Fibroblast of skin of left biceps (primary cell): ENCODE data around the gene SMIM36.
"Not testable (repeated sequence)": the region's sequence is repeated elsewhere in the genome, so short reads cannot be mapped to it uniquely, and the experiment has no call there.

Experiments
- DNase-seq, 2 experiments: peaks; one replicate each; pipeline ENCODE4 v3.0.0-alpha.2; 2013; ENCODE audit warnings: low read depth in 2 of 2

Gene SMIM36

DNA sequence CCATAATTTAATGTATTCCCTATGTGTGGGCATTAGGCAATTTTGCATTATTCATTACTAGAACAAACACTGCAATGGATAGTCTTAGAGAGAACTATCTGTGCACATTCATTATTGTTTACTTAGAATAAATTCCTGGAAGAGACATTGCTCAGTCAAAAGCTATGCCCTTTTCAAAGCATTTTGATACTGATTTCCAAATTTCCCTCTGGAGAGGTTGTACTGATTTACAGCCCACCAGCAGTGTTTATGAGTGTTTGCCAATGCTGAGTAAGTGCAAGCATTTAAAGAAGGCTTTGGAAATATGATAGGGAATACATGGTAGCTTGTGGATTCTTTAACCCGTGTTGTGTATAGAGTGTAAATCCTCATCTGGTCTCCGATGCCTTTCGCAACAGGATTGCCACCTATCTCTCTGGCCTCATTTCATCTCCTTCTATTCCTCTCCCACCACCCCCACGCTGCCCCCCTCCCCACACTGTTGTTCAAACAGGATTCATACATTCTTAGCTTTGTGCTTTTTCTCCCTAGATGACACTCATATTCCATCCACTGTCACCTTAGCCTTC lies 56.3 kb downstream of the SMIM36 start:
- DNase-seq: peak; percentile 91 to 93

DNA sequence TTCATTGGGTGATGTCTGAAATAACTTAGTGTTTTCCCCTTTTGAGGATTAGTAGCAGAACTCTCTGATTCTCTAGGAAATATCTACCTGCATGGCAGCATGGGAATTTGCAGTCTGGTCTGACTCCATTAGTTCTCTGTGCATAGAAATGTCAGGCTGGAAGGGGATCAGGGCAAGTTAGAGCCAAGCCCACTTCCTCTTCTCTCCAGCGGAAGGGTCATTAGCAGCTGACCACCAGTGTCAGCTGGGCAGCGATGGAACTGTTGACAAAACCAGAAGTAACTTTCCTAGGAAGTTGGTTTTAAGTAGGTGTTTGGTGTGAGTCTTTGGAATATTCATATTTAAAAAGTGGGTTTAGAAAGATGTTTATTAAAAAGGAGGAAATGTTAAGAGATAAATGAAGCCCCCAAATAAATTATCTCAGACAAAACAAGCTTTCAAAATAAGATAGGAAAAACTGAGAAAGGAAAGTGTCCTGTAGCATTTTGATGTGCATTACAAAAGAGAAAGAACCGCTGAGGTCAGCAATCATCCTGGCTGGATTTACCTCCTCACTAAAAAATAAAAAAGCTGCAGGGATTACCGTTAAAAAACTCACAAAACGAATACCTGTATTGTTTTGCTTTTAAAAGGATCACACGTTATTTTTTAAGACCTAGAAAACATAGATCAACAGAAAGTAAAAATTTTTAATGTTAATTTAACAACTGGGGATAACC lies 57.3 kb downstream of the SMIM36 start:
- DNase-seq: no peak

DNA sequence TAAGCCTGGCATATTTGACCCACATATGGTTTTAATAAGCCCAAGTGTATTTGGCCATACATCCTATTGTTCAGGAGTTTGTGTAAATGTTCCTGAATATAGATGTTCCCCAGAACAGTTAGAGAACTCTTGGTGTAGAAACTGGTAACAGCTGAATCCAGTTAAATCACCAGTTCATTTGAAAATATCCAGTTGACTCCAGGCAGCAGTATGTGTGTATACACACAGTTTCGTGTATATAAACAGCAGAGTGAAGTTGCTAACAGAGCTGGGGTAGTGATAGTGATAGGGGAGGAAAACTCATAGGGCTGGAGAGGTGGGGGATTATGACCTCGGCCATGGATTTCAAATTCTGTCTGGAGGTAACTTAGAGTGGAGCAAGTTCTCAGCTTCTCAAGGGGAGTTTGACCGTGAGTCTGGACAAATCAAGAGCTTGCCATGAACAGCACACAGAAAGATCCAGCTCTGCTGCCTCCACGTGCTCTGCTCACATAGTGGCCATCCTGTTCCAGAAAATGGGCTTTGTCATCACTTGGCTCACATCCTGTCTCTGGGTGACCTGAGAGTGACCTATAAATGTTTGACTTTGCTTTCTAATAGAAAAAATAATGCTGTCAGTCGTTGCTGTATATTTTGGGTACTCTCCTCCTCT lies 59.0 kb downstream of the SMIM36 start:
- no peak for DNase-seq

DNA sequence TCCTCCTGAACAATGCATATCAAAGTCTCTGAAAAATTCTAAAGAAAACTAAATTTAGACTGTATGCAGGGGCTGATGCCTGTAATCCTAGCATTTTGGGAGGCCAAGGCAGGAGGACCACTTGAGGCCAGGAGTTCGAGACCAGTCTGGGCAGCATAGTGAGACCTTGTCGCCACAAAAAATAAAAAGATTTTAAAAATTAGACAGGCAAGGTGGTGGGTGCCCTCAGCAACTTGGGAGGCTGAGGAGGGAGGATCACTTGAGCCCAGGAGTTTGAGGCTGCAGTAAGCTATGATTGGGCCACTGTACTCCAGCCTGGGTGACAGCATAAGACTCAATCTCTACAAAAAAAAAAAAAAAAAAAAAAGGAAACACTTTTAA lies 59.5 kb downstream of the SMIM36 start:
- no peak for DNase-seq

DNA sequence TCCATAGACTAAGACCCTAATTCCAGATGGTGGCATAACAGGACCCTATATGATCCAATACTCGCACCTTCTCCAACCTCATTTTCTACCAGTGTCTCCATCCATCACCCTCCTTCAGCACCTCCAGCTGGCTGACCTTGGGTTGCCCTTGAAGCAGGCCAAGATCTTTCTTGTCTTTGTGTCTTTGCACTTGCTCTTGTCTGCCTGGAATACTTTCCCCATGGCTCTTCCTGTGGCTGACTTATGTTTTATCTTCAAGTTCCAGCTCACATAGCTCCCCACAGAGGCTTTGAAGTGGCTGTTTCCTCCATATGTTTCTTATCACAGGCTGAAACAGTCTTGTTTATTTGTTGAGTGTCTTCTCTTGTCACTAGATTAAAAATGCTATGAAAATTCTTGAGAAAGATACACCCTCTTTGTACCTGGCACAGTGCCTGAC lies 60.0 kb downstream of the SMIM36 start:
- no peak for DNase-seq

DNA sequence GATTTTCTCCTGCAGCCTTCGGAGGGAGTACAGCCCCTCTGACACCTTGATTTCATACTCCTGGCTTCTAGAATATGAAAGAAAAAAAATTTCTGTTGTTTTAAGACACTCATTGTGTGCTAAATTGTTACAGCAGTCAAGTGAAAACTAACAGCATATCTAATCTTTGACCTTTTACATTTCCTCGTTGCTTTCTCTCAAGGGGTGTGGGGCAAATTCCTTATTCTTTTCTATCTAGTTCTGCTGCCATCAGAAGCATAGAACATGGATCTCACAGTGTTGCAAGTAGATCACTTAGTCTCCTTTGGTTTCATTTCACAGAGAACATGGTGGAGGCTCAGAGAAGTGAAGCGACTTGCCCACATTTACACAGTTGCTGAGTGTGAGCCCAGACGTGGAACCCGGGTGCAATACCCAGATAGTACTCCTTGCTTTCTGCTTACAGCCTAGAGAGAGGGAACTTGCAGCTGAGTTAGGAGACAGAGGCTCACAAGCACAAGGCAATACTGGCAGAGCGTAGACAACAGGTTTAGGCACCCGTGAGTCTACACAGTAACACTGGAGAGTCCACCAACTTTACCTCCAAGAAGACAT lies 60.9 kb downstream of the SMIM36 start:
- DNase-seq: no peak

DNA sequence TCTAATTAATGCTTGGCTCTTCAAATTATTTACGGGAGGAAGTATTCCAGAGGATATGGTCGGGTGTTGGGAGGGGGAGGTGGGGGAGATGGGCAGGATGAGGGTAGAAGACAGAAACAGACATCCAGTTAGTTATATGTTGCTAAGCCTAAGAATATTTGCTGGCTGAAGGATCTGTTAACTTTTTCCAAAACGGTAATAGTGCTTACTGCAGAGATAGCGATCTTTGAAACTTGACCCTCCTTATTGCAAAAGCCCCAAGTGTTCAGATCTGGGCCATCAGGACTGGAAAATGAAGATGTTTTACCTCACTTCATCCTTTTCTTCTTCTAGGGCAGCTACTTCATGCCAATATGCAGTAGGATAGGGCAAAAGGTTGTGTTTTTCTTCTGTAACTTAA lies 62.6 kb downstream of the SMIM36 start:
- no peak for DNase-seq

DNA sequence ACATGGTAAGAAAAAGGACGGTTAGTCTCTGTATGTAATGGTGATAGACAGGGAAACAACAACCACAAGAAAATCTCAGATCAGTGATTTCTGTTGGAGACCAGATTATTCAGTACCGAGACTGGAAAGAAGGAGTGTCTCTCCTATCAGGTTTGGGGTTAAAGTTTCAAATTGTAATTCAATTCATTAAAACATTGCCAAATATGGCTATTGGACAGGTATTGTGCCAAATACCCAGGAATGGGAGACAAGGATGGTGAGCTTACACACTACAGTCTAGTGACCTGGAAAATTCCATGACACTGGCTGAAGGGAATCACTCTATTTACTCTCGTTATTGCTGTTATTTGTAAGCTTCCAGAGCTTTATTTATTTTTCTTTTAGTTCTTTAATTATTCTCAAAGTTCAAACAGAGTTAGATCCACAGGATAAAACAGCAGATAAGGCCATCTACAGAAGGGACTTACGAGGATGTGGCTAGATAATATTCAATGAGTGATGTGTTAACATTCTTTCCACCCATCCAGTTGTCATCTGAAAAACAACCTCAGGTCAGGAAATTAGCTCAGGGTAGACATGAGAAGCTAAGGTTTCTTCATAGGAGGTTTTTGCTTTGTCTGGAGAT lies 64.6 kb downstream of the SMIM36 start:
- DNase-seq: no peak

DNA sequence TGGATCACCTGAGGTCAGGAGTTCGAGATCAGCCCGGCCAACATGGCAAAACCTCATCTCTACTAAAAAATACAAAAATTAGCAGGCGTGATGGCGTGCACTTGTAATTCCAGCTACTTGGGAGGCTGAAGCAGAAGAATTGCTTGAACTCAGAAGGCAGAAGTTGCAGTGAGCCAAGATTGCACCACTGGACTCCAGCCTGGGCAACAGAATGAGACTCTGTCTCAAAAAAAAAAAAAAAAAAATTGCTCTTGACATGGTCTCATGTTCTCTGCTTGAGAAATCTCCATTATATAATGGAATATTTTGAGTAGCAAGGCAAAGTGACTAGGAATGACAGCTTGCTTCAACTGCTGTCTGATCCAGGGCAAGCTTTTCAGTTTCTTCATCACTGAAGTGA lies 65.2 kb downstream of the SMIM36 start:
- not testable (repeated sequence) for DNase-seq

DNA sequence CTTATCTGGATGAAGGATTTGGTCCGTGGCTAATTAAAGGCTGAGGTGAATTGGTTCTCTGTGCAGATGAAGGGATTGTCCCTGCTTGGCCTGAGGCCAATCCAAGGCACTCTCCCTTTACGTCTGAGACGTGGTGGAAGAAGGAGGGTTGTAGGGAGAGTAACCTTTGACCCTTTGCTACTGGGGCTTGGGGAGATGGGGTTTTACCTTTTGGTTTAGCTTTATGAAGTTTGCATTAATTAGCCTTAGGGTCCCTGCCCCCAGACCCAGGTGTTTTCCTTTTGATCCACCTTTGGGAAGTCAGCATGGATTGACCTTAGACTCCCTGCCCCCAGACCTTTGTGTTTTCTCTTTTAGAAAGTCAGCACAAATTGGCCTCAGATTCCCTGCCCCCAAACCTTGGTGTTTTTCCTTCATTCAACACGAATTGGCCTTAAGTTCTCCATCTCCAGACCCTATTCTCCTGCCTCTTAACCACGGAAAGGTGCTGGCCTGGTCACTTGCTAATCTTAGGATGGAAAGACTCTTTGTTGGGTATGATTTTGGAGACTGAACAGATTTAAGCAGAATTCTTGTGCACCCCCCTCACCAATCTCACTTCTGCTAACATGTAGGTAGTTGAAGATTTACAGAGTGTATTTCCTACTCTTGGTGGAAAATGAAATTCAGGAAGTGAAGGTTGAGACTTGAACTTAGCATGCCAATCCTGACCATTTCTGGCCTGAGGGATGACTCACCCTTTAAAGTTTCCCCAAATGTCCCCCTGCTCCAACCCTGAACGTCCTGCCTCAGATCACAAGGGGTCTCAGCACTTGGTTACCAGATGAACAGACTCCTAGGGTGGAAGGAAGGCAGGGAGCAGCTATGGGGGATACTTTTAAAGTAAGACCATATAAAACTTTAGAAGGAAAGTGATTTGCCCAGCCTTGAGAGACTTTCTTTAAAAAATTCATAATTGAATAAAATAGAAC lies 66.5 kb downstream of the SMIM36 start:
- DNase-seq: no peak

DNA sequence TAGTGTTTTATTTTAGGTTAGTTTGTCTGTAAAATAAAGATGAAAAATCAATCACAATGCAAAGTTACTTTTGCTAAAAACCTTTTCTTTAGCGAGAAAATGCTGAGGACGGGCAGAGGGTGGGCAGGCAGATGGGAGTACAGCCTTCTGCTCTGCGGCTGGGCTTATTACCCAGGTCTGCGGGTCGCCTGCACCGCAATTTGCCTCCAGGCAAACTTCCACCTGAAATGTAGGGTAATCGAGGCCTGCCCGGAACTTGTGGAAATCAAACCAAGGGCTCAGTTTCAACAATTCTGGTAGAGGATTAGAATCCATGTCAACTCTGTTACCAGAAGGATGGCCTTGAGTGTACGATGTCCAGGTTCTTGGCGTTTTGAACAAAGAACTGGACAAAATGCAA lies 67.3 kb downstream of the SMIM36 start:
- DNase-seq: no peak

DNA sequence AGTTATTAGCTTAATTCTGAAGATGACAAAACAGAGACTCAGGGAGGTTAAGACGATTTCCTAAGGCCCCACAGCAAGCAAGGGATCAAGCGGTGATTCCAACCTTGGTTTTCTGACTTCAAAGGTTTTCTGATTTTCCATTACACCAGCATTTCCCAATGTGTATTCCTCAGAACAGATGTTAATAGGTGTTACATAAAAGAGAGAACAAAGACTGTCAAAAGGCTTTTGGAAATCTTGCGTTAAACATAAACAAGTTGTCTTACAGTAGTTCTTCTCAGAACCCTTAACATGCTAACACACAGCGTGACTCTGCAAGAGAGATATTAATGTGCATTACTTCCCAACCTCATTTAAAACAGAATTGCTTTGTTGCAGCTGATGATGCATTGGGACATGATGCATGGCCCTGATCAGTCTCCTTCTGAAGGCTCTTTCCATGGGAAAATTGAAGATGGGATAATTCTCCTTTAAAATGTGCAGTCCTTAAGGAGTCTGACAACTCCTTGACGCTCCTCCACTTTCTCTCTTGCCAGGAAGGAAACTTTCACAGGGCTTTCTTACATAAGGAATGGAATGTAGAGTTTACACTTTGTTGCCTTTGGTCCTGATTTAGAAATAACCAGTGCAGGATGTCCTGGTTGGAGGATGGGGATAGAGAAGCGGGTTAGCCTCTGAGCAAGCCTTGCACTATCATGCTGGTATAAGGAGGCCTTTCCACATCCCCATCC lies 68.1 kb downstream of the SMIM36 start:
- DNase-seq: no peak

DNA sequence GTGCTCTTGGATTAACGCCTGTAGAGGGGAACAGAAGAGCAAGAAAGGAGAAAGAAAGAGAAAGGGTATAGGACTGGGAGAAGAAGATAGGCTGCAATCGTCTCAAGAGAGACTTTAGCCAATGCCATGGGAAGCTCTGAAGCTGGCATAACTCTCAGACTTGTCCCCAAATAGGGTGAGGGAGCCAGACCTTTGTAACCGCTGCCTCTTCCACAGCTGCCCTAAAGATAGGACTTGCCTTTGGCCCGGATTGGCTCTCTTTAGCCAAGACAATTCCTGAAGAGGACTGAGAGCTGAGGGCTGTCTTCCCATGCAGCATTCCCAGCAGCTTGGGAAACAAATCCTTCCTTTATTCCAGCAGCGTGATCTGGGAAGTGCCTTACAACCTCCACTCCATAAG lies 68.8 kb downstream of the SMIM36 start:
- DNase-seq: no peak

DNA sequence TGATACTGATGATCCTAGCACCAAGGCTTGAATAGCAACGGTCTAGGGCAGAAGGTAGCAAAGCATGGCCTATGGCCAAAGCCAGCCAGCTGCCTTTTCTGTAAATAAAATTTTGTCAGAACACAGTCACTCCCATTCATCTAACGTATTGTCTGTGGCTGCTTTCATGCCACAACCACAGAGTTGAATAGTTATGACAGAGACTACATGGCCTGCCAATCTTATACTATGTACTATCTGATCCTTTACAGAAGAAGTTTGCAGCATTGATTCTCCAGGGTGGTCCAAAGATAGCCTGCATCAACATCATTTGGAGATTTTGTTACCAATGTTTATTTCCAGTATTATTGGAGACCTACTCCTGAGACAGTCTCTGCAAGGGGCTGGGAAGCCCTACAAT lies 69.7 kb downstream of the SMIM36 start:
- DNase-seq: no peak

DNA sequence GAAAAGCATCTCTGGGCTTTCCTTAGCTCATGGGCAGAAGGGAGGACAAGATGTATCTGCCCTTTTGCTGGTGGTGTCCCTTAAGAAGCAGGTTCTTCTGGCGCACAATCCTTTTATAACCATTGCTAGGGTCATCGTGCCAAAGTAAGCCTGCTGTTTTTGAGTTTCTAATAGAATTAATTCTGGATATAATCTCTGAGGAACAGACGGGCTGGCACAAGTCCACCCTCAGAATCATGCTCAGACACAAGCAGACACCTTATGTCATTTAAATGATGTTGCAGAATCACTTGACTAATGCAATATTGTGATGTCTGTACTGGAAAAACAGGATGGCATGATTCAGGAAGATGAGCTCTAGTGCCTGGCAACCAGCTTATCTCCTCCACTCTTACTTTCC lies 70.9 kb downstream of the SMIM36 start:
- DNase-seq: no peak

DNA sequence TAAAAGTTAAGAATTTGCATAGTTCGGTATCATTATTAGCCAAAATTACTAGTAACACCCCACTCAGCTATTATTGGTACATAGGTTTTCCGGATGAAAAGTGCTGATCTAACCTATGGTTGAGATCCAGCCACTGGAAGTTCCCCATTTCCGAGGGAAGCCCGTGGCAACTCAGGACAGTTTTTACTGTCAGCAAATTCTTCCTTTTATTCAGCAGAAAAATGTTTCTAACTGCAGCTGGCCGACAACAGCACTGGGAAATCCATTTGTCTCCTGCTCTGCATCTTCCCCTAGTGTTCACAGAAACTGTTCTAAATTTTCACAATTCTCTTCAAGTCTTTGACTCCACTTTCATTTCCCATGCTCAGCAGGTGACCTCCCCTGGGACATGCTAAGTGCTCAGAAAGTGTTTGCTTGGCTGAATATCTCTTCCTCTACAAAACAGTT lies 74.1 kb downstream of the SMIM36 start:
- no peak for DNase-seq

DNA sequence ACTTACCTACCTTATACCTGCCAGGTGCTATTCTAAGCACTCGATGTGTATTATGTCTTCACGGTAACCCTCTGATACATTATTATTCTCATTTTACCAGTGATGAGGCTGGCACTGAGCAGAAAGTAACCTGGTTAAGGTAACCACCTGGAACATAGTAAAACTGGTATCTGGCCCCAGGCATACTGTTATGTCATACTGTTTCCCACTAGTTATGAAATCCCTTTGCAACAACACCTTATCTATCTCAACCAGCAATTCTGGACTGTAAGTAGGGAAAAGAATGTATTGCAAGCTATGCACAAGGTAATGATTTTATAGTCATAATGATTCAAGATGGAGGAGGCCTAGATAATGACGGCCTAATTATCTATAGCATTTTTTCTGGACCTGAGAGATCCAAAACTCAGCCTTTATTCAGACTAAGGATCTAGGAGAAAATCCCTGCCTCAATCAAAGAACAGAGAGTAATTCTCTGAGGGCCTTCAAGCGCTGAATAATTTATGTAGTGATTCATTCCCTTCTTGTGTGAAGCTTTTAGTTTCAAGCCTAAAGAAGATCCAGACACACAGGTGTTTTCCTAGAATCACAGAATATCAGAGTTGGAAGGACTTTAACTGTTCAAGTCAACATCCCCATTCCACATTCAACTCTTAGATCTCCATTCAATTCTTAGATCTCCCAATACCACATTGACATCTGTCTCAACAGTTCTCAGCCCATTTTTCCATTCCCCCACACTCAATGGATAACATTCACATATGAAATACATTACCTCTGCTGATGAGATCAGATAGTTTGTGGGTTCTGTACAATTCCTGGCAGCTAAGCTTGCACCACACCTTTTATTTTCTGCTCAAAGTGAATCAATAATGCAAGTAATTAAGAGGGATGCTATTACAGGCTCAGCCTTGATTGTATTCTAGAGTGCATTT lies 74.8 kb downstream of the SMIM36 start:
- no peak for DNase-seq

DNA sequence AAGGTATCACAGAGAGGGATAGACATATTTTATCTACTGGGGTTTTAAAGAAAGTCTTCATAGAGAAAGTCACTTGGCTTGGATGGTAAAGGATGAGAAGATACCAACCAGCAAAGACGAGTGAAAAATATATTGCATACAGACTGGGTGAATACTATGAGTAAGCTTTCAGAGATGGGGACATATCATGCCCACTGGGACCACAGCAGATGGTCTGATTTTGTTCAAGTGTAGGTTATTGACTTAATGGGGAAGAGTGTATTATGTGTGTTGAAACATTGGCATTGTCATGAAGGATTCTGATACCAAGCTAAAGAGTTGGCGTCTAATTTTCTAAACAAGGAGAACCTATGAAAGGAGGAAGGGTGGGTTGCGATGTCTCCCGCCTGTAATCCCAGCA lies 75.8 kb downstream of the SMIM36 start:
- no peak for DNase-seq

DNA sequence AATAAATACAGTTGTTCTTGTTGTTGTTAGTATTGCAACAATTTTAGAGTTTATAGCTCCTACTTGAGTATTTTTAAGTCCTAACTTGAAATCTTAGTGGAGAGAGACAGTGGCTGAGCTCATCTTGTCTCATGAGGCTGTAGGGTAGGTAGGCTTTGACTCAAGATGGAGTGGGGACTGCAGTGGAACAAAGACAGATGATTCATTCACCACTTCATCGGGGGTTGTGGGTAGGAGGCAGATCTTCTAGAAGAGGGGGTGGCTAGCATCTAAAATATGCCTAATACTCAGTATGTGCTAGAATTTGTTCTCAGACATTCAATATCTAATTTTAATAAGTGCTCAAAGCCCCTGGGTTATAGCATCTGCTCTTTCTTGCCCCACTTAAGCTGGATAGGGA lies 76.5 kb downstream of the SMIM36 start:
- no peak for DNase-seq
